Ramos (cell line): ENCODE measurements around the gene TXNDC5.

Experiments used
- in situ Hi-C: fragments of 300-500 bp; cut with MboI; formaldehyde crosslinking; loops from one replicate; pipeline ENCODE4 v1.14.3; 2022; ENCODE audit warnings: low sequenced_read_pairs; ENCODE audit not compliant: unreplicated experiment

Gene TXNDC5

GRCh38 chr6:7910654-7911344 is at the start of gene TXNDC5:
Gene TXNDC5 (minus strand): TSS chr6:7910788. CDS start chr6:7910776, 12 bp downstream.
- in situ Hi-C loops: no loop called here

DNA sequence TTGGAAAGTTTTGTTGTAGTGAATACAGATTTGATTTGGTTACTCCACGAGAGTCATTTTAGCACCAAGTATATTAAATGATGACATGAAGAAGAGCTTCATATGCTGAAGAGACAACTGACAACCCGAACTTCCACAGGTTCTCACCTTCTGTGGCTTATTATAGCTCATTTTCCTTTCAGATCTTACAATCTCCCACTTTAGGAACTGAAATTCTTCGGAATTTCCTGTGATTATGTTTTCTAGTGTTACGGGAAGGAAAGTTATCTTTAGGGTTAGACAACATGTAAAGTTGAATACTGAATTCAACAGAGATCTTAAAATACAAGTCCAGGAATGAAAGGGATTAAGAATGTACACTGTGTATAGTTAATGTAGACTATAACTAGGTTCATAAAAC is 49.6 kb upstream of the TXNDC5 start:
- in situ Hi-C loops: loop anchor here (5.0 kb wide), 1 partner anchor 43 kb away; no protein-coding TSS in a partner anchor

- in situ Hi-C loops: no loop called here
Observed at GRCh38 chr6:7959453-7959852, 48.9 kb upstream of the TXNDC5 start.

DNA sequence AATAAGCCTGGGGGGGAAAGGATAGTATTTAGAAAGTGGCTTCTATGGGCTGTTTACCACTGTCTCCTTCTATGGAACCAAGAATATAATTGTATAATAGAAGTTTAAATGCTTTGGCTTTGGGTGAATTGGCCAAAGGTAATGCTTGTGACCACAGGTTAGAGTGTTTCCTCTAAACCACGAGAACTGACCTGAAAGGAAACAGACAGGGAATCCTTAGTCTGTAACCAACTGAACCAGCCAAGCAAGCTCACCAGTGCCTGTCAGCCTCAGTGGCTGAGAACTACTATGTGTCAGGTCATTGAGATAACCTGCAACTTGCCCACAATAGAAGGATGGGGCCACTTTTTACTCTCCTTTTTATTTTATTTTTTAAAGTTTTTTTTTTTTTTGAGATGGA is 47.9 kb upstream of the TXNDC5 start:
- in situ Hi-C loops: no loop called here

DNA sequence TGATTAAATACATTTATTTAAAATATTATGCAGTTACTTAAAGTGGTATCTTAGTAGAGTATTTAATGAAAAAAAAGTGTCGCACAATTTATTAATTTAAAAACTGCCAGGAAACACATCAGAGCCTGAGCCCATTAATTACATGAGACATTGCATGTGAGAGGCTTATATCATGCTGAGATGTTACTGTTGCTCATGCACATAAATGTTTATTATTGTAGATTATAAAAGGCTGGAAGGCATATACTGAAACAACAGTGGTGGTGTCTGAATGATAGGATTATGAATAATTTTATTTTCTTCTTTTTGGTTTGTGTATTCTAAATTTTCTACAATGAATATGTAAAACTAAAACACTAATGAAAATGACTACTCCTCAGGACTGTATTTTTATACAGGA is 45.7 kb upstream of the TXNDC5 start:
- in situ Hi-C loops: no loop called here

DNA sequence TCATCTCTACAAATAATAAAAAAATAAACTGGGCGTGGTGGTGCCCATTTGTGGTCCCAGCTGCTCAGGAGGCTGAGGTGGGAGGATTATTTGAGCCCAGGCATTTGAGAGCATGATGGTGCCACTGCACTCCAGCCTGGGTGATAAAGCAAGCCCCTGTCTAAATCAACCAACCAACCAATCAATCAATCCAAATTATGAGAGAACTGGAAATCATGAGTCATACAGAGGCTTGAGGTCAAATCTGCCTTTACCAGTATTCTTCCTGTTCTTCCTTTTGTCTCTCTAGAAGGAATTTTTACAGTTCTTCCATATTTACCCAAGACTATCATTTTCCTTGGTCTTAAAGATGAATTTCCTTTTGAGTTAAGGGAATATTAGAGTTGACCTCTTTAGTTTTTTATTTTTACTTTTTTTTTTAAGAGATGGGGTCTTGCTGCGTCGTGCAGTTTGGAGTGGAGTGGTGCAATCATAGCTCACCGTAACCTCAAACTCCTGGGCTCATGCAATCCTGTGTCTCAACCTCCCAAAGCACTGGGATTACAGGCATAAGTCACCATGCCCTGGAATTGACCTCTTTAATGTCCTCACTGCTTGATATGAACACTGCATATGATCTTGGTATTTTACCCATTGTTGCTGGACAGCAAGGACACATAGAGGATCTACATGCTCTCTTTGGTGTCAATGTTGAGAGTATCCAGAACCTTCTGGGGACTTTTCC is 44.1 kb upstream of the TXNDC5 start:
- in situ Hi-C loops: no loop called here

DNA sequence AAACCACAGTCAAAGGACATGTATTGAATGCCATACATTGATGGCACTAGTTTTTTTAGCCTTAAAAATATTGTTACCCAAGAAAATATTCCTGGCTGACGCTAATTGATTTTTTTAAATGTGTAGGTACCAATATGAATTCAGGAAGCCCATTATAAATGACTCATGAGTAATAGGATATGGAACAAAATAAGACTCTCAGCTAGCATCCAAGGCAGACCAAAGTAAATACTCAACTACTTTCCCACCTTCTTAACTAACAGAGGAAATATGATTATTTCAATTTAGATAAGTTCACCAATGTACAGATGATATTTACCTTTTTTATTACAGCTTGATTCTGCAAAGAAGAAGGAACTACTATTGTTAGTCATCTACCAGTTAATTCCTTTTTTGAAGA is 43.2 kb upstream of the TXNDC5 start:
- in situ Hi-C loops: no loop called here

GRCh38 chr6:7939864-7940228 is 29.3 kb upstream of the TXNDC5 start:
- in situ Hi-C loops: no loop called here

DNA sequence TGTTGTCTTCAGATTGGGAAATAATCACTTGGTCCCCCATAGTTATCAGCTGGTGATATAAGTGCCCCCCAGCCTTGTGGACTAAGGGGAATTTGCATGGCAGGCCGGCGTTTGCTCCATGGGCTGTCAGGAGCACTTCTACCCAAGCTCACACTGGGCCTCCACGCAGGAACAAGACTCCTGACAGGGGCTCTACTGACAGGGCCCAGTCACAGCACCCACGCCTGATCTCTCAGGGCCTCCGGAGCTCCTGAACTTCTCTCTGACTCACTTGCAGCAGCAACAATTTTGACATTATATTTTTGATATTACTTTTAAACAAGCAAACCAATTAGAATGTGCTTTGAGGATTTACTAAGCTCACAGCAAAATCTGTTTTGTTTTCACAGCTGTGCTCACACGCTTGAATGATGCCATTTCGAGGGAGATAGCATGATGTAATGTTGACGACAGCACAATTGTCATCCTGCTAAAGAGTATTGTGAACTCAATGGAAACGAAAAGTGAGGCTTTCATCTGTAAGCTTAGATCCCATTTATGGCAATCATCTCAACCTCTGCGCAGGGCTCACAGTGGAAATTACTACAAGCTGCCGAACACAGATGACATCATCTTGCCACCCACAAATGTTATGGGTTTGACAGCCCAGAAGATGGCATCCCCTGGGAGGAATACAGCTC is 28.7 kb upstream of the TXNDC5 start:
- in situ Hi-C loops: no loop called here

GRCh38 chr6:7938562-7939183 is 28.1 kb upstream of the TXNDC5 start:
- in situ Hi-C loops: no loop called here

DNA sequence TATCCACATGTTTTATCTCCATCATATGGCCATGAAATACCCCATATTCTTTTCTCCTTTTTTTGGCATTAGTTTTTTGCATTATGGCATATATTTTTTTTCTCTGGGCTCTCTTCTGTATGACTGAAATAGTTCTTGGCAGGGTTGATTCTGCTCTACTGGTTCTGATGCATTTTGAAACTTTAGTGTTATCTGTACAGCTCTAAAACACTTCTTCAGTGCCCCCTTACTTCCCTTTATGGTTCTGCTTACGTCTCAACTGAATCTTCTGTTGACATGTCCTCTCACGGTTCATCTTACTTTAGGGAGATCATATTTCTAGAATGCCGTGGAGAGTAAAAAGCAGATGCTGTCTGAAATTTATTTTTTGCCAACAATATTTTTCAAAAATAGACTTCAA is 23.2 kb upstream of the TXNDC5 start:
- in situ Hi-C loops: no loop called here

GRCh38 chr6:7932625-7933024 is 22.0 kb upstream of the TXNDC5 start:
- in situ Hi-C loops: no loop called here

GRCh38 chr6:7924867-7925266 is 14.3 kb upstream of the TXNDC5 start:
- in situ Hi-C loops: no loop called here

DNA sequence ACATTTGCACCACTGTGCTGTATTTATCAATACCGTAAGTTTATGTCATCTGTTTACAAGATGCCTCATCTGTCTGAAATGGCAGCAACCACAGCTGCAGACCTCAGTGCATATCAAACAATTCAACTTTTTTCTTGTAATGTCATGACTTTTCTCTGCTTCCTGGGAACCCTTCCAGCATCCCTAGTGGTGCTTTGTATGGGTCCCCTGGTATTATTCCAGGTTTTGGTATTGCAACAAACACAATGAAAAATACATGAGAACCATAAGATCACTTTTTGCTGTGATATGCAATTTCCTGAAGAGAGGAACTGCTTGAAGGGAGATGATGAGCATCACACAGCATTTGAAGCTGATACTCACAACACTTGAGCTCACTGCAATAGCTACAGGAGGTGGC is 12.0 kb upstream of the TXNDC5 start:
- in situ Hi-C loops: no loop called here

DNA sequence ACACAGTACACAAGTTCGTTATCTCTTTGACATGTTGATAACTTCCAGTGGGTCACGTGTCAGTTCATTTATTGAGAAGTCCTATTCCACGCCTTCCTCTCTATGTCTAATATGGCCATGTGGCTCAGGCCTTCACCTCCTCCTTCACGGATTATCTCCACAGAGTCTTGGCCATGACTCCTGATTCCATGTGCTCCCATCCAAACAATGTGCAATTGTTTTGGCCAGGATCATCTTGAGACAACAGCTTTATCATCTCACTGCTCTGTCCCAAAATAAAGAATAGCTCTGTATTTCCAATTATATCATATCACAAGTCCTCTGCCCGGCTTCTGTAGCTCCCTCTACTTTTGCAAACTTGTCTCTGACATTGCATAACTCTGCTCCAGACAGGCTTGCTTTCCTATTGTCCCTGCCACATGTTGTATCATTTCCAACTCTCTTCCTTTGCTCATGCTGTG is 11.1 kb upstream of the TXNDC5 start:
- in situ Hi-C loops: no loop called here

- in situ Hi-C loops: no loop called here
Observed at GRCh38 chr6:7921046-7921445, 10.5 kb upstream of the TXNDC5 start.

DNA sequence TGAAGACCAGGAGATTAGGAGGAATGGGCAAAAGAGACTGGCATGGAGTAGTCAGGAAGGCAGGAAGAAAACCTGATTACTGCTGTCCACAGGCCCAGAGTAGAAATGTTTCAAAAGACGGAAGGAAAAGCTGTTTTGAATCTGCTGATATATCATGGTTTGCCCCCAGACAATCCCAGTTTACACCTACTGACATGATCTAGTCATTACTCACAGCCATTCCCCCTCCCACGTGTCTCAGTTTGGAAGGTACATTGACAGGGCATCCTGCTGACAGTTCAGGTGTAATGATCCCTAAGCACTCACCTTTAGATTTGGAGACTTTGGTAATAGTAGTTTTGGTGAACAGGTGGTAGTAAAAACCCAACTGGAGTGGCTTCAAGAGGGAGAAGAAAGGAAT is 9.8 kb upstream of the TXNDC5 start:
- in situ Hi-C loops: no loop called here

DNA sequence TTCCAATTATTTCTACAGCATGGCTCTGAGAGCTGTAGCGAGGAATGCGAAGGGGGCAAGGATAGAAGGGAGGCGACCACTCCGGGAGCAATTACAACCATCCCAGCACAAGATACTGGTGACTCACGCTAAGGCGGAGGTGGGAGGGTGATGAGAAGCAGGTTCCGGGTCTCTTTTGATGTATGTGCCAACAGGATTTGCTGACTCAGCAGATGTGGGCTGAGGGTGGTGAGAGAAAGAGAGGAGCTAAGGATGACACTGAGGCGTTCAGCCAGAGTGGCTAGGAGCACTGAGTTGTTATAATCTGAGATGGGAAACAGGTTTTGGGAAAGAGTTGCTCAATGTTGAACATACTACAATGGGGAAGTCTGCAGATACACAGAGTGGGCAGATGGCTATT is 9.3 kb upstream of the TXNDC5 start:
- in situ Hi-C loops: loop anchor here (5.0 kb wide), 1 partner anchor 42 kb away; no protein-coding TSS in a partner anchor

DNA sequence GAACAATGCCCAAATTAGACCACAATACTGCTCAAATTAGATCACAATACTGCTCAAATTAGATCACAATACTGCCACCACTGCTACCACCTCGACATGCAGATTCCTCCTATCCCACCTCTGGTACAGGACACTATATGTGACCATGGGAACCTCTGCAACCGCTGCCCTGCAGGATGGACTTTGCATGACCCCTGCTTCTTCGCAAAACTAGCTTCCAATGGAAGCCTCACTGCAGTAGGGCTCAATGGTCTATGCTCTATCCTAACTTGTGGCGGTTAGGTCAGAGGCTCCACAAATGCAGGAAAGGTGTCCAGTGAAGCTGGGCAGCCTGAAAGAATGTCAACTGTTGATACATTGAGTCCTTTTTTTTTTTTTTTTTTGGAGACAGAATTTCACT is 7.8 kb upstream of the TXNDC5 start:
- in situ Hi-C loops: loop anchor here (5.0 kb wide), 1 partner anchor 44 kb away; no protein-coding TSS in a partner anchor

DNA sequence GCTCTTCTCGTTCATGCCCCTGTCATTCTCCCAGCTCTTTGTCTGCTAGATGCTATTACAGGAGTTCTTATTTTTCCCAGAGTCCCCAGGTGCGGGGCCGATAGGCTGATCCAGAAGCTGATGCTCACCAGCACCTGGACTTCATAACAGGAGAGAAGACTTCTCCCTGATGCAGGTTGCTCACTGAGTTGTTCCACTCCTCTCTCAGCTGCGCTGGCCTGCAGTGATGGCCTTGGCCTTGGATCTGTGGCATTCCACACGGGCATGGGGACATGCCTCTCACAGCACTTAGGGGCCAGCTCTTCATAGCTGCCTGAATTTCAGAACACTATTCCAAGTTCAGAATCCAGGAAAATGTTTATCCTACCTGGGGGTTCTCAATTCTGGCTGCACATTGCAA is 7.1 kb upstream of the TXNDC5 start:
- in situ Hi-C loops: loop anchor here (5.0 kb wide), 1 partner anchor 45 kb away; no protein-coding TSS in a partner anchor

- in situ Hi-C loops: loop anchor here (5.0 kb wide), 1 partner anchor 45 kb away; no protein-coding TSS in a partner anchor
Observed at GRCh38 chr6:7916959-7917358, 6.4 kb upstream of the TXNDC5 start.
